COLO829 (cell line): ENCODE results near the gene GTF3C6.
"Not testable (repeated sequence)": the region's sequence is repeated elsewhere in the genome, so short reads cannot be mapped to it uniquely, and the experiment has no call there.

Experiments used
- DNase-seq: peaks from one replicate; pipeline ENCODE4 v3.0.0; 2012; ENCODE audit warnings: low spot score

GTF3C6 gene

DNA sequence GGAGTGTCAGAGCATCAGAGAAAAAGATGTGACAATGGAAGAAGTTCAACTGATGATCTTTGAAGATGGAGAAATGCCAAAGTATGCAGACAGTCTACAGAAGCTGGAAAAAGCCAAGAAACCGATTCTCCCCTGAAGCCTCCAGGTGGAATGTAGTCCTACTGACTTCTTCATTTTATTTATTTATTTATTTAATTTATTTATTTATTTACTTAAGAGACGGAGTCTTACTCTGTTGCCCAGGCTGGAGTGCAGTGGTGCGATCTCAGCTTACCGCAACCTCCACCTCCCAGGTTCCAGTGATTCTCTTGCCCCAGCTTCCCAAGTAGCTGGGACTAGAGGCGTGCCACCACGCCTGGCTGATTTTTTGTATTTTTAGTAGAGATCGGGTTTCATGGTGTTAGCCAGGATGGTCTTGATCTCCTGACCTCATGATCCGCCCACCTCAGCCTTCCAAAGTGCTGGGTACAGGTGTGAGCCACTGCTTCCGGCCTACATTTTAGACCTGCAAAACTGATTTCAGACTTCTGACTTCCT lies 21.1 kb downstream of the GTF3C6 start:
- no peak for DNase-seq

DNA sequence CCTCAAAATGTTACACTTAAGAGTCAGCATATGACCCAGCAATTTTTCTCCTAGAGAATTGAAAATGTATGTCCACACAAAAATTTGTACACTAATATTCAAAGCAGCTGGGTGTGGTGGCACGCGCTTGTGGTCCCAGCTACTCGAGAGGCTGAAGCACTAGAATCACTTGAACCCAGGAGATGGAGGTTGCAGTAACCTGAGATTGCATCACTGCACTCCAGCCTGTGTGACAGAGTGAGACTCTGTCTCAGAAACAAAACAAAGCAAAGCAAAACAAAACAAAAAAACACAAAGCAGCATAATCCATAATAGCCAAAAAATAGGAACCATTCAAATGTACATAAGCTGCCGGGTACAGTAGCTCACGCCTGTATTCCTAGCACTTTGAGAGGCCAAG lies 21.7 kb downstream of the GTF3C6 start:
- no peak for DNase-seq

DNA sequence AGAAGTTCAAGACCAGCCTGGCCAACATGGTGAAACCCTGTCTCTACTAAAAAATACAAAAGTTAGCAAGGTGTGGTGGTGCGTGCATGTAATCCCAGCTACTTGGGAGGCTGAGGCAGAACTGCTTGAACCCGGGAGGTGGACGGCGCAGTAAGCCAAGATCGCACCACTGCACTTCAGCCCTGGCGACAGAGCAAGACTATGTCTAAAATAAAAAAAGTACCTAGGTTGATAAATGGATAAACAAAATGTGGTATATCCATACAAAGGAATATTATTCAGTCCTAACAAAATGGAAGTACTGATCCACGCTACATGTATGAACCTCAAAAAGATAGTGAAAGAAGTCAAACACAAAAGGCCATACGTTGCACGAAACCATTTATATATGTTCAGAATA lies 22.1 kb downstream of the GTF3C6 start:
- no peak for DNase-seq

DNA sequence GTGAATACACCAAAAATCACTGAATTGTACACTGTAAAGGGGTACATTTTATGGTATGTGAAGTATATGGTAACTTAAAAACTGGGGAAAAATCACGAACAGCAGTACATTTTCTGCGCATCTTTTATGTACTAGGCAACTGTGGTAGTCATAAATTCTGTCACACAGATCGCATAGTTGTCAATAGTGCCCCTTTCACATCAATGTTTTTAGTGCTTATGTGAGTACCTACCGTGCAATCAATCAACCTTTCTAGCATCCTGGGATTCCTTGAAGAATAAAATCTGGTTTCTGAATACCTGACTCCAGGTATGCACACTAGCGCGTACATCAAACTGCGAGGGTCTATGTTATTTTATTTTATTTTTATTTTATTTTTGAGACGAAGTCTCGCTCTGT lies 22.7 kb downstream of the GTF3C6 start:
- DNase-seq: no peak

DNA sequence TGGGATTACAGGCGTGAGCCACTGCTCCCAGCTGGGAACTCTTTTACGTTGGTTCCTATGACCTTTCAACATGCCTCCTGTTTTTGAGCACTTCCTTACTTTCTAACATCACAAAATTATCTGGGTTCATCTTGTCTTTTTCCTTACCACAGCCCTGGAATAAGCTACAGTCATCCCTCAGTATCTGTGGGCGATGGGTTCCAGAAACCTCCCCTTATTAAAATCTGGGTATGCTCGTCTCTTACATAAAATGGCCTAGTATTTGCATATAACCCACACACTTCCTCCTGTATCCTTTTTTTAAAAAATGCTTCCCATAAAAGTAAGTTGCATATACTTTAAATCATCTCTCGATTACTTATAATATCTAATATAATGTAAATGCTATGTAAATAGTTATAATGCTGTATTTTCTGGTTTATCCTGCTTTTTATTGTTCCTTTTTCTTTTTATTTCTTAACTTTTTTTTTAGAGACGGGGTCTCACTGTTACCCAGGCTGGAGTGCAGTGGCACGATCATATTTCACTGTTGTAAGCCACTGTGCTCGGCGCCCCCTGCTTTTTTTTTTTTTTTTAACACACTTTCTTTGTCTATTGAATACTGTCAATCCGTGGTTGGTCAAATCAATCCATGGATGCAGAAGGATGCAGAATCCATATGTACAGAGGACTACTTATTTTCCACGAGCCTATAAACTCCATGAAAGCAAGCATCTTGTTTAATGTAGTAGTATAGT lies 32.5 kb downstream of the GTF3C6 start:
- no peak for DNase-seq

DNA sequence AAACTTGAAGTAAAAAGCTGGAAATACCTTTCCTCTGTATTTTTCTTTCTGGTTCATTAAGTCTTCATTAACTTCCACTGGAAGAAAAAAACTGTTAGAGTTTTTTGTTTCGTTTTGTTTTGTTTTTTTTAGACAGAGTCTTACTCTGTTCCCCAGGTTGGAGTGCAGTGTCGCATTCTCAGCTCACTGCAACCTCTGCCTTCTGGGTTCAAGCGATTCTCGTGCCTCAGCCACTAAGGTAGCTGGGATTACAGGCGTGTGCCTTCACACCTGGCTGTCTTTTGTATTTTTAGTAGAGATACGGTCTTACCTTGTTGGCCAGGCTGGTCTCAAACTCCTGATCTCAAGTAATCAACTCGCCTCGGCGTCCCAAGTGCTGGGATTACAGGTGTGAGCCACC lies 38.2 kb downstream of the GTF3C6 start:
- DNase-seq: no peak

DNA sequence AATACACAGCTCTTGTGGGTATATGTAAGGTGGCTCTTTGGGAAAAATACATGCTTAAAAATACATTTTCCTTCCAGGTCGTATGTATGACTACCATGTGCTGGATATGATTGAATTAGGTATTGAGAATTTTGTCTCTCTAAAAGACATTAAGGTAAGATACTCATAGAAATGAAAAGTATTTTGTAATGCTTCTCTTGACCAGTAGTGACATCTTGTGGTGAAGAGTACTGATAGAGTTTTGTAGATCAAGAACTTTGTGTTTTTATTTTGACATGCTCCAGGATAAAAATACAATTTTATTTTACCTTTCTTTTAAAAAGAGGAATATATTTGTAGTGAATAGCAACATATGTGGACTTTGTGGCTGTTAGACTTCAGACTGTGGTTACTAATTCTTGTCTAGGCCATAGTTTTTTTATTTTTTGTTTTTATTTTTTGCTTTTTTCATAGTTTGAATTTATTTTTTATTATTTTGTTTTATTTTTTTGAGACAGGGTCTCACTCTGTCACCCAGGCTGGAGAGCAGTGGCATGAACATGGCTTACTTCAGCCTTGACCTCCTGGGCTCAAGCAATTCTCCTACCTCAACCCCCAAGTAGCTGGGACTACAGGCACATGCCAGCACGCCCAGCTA lies 41.2 kb downstream of the GTF3C6 start:
- no peak for DNase-seq

DNA sequence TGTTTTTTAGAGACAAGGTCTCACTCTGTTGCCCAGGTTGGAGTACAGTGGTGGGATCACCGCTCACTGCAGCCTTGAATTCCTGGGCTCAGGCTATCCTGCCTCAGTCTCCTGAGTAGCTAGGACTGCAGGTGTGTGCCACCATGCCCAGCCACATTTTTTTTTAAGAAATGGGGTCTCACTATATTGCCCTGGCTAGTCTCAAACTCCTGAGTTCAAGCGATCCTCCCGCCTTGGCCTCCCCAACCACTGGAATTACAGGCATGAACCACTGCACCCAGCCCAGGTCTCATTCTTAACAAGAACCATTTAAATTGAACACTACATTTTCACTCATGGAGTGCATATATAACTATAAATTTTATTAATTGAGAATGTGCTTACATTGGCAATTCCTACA lies 43.8 kb downstream of the GTF3C6 start:
- DNase-seq: no peak

DNA sequence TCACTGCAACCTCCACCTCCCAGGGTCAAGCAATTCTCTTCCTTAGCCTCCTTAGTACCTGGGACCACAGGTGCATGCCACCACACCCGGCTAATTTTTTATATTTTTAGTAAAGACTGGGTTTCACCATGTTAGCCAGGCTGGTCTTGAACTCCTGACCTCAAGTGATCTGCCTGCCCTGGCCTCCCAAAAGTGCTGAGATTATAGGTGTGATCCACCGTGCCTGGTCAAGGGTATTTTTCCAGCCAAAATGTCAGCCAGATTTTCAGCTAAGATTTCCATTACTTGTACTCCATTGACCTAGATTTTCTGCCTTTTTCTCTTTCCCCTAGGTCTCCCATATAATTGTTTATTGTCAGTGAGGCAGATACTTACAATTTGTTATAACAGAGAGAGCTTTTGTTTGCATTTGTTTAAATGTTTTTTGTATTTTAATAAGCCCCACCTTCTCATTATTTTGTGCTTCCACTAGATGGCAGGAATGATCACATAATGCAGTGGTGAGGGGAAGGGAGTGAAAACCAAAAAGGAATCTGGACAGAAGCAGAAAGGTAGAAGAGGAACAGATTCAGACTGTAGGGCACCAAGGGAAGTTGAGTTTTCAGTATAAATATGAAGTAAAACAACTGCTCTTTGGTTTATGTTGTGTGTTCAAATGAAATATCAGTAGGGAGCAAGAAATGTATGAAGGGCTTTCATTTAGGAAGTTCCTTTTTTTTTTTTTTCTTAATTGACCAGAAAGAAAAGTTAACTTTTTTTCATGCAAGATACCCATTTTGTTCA lies 53.0 kb downstream of the GTF3C6 start:
- DNase-seq: peak; percentile 58

DNA sequence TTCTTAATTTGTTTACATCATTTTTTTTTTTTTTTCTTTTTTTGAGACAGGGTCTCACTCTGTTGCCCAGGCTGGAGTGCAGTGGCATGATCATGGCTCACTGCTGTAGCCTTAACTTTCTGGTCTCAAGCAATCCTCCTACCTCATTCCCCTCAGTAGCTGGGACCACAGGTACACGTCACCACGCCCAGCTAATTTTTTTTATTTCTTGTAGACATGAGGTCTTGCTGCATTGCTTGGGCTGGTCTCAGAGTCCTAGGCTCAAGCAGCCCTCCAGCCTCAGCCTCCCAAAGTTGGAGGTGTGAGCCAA lies 53.6 kb downstream of the GTF3C6 start:
- no peak for DNase-seq

DNA sequence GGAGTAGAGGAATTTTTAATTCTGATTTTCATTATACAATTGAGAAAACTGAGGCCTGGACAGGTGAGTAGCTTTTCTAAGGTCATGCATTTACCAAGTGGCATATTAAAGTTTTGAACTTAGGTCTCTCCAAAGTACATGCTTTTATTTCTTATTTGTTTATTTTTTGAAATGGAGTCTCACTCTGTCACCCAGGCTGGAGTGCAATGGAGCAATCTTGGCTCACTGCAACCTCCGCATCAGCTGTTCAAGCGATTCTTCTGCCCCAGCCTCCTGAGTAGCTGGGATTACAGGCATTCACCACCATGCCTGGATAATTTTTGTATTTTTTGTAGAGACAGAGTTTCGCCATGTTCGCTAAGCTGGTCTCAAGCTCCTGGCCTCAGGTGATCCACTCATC lies 54.0 kb downstream of the GTF3C6 start:
- not testable (repeated sequence) for DNase-seq

DNA sequence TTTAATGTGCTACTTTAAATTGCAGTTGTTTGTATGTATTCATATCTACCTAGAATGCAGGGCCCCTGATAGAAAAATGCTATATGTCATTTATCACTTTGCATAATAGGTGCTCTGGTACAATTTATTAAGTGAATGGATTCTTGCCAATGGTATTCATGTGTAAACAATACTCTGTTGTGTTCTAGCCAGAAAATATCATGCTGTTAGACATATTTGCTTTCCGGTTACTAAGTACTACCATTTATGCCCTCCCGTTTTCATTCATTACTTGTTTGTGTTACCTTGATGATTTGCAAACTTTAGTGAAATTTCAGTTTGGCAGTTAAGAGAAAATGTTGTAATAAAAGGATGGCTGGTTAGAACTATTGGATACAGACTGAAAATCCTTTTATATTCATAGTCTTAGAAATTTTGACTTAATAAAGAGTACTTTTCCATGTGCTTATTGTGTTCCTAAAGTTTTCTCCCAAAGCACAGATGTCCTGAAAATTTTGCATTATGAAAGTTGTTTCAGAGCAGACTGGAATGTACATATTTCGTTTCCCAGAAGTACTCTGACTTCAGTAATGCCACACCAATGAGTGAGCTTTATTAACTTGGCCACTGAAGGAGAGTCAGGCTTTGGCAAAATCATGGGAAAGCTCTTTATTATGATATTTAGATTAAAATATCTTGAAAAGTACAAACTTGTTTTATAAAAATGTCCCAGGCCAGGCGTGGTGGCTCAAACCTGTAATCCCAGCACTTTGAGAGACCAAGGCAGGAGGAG lies 54.8 kb downstream of the GTF3C6 start:
- DNase-seq: peak; percentile 35

DNA sequence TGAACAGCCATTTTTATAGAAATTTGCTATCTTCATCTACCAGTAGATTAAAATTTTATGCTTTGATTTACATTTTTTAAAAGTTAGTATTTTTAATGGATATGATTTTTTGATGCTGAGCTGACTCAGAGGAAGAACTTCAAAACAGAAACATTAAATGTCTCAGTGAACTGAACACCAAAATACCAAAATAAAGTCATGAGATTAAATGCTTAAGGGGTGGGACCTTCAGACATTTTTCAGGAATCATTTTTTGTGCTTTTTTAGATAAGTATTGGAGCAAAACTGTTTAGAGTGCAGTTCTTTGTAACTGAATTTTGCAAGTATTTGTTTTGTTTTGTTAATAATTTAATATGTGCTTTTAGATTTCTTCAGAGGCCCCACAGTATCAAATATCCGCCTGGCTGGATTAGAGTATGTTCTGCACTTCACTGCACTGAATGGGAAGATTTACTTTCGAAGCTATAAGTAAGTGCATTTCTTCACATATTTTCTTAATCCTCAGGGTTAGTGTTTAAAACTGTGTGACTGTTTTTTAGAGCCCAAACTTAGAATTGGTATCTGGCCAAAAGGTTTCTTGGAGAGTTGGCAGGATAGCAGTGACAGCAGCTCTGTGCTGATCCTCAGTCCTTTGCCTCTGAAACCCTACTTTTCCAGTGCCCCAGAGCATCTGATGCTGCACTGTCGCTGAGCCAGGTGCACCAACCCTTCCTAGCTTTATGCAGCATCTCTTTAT lies 57.1 kb downstream of the GTF3C6 start:
- DNase-seq: no peak

DNA sequence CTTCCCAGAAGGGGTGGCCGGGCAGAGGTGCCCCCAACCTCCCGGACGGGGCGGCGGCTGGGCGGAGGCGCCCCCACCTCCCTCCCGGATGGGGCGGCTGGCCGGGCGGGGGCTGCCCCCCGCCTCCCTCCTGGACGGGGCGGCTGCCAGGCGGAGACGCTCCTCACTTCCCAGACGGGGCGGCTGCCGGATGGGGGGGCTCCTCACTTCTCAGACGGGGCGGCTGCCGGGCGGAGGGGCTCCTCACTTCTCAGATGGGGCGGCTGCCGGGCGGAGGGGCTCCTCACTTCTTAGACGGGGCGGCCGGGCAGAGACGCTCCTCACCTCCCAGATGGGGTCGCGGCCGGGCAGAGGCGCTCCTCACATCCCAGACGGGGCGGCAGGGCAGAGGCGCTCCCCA lies 58.7 kb downstream of the GTF3C6 start:
- not testable (repeated sequence) for DNase-seq
